GM18502 (cell line): ENCODE data around the gene INPP5D.
"Not testable (repeated sequence)": the region's sequence is repeated elsewhere in the genome, so short reads cannot be mapped to it uniquely, and the experiment has no call there.

Experiments
- ATAC-seq: cut with Tn5 transposase; IDR thresholded peaks from one replicate; pipeline ENCODE4 v1.9.1; 2021; ENCODE audit warnings: mild to moderate bottlenecking; ENCODE audit not compliant: unreplicated experiment, poor library complexity

Gene INPP5D

GRCh38 chr2:233051241-233052149, 8.6 kb upstream of the INPP5D start:
- ATAC-seq: no peak

GRCh38 chr2:233052517-233052916, 7.6 kb upstream of the INPP5D start:
- not testable (repeated sequence) for ATAC-seq

- no peak for ATAC-seq
These were observed 6.0 kb upstream of the INPP5D start for GRCh38 chr2:233053928-233054784.

DNA sequence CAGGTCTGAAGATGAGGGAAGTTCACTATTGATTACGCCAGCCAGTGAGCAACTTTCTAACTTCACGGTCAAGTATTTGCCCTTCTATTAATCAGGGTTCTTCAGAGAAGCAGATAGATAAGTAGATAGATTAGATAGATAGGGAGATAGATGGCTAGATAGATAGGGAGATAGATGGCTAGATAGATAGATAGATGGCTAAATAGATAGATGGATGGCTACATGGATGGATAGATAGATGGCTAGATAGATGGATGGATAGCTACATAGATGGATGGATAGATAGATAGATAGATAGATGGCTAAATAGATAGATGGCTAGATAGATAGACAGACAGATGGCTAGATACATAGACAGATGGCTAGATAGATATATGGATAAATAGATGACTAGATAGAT, 4.8 kb upstream of the INPP5D start:
- no peak for ATAC-seq

DNA sequence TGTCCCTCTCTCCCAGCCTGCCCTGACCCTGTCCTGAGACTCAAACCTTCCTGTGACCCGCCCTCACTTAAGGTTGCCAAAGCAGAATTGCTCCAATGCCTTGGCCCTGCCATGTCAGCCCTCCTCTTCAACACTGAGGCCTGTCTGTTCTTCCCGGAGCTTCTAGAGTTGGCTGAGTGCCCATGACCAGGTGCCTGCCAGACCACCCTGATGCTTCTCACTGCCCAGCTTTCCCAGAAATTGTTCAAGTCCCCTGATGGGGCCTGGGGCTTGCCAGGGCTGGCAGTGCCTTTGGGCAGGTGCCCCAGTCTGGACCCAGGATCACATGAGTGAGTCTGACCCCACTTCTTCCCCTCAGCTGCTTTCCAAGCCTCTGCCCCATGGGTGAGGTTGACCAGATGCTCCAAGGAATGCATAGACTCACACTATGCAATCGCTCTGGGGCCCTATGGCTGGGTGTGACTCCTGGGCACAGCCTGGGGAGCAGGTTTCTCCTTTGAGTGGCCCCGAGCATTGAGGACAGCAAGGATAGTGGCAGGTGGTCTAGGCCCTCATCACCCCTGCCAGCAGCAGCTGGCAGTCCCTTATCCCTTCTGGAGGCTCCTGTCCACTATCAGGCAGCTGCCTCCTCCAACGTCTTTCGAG, 3.1 kb upstream of the INPP5D start:
- ATAC-seq: no peak

DNA sequence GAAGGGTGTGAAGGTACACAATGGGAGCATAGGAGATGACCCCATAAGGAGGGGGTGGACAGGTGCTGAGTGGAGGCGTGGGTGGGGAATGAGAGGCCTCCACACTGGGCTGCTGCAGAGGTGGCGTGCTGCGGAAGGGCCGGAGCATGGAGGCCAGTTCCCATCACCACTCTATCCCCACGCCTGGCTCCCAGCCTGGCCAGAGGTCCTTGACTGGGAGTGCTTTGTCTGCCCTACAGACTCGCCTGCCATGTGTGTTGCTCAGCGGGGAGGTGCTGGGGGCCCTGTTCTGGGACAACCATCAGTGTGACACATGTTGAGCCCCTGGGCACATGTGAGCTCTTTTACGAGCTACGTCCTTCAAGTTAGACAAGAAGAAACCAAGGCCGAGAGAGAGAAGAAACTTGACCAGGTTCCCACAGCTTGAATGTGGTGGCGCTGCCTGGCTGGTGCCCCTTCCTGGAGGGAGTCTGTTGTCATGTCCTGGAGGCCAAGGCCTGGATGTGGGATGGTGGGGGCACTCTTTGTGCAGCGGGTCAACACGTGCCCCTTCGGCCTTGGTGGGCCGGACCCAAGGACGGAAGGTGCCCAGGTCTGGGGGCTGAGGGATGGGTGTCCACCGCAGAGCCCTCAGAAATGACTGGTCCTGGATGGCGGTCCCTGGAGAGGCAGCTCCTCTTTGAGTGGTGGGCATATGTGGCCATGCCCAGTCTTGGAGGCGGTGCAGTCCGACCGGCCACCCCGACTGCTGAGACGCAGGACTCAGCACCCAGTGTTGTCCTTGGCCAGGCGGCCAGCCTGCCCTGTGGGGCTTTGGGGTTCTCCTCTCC, 1.2 kb upstream of the INPP5D start:
- ATAC-seq: no peak

GRCh38 chr2:233059547-233059796, 670 bp upstream of the INPP5D start:
- no peak for ATAC-seq

DNA sequence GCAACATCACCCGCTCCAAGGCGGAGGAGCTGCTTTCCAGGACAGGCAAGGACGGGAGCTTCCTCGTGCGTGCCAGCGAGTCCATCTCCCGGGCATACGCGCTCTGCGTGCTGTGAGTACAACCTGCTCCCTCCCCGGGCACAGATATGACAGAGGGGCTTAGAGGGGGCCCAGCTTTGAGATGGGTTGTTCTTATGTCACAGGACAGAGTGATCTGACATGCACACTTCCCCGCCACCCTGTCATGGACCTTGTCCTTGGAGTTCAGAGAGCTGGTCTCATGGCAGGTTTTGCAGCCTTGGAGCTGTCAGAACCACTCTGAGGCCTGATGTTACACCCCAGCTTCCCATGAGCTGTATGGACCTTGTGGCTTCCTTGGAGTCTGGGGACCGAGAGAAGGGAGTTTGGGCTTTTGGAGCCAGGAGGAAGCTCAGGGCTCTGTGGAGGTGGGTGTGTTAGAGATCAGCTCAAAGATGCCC, 398 bp downstream of the INPP5D start:
- no peak for ATAC-seq

- ATAC-seq: peak; percentile 9
These were observed 943 bp downstream of the INPP5D start for GRCh38 chr2:233060980-233061590.

GRCh38 chr2:233061591-233062450, 1.7 kb downstream of the INPP5D start:
- peak; percentile 37 for ATAC-seq

- no peak for ATAC-seq
These were observed 2.3 kb downstream of the INPP5D start for GRCh38 chr2:233062451-233062850.

DNA sequence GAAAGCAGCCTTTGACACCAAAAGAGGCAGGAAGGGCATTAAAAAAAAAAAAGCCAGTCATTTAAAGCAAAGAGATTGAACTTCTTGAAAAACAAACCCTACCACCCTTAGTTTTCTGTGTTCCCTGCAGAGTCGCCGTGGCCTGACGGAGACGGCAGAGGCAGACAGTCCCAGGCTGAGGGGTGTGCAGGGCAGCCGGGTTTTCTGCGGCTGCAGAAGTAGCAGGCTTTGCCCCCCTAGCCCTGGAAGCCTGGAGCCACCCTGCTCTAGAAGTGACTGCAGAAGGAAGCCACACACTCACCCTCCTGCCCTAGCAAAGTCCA, 2.8 kb downstream of the INPP5D start:
- no peak for ATAC-seq

DNA sequence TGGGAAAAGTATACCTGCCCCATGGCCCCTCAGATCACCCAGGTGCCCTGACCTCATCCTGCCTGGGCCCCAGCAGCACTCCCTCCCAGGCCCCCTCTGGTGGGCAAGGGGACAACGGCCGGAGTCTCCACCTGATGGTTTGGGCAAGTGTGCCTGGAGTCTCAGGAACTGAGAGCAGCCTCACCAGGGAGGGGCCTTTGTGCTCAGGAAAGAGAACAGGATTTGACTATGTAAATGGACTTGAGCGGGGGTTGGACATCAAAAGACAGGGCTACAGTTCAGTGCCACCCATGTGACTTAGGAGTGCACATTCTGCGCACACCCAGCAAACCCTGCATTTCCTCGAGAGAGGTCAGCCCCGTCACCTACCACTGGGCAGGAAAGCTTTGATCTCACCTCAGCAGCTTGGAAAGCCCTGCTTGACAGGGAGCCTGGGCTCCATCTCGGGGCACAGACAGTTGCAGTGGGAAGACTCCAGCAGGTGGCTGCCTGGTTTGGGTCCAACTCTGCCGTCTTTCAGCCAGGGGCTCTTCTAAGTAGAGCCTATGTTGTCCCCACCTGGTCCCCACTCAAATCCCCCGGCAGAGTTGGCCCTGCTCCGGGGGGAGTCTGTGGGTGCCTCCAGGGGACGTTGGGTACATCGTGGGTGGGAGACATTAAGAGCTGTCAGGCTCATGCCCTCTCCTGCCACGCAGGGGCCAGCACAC, 3.3 kb downstream of the INPP5D start:
- ATAC-seq: peak; percentile 56

DNA sequence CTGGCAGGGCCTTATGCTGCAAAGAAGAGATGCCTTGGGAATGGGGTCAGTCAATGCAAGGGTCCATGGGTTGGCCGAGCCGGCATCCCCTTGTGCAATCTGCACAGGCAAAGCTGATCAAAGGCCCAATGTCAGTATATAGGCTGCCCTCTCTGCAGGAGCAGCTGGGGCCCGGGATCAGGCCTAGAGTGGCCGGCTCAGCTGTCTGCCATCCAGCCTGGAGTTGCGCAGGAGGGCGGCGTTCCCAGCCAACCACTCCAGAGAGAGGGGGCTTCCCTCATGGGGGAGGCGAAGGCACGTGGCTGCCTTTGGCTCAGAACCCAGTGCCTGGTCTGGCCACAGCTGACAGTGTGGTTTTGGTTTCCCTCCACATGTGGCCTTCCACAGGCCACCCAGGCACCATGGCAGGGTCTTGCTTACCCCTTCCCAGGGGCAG, 3.9 kb downstream of the INPP5D start:
- ATAC-seq: no peak

GRCh38 chr2:233064530-233065199, 4.5 kb downstream of the INPP5D start:
- no peak for ATAC-seq

DNA sequence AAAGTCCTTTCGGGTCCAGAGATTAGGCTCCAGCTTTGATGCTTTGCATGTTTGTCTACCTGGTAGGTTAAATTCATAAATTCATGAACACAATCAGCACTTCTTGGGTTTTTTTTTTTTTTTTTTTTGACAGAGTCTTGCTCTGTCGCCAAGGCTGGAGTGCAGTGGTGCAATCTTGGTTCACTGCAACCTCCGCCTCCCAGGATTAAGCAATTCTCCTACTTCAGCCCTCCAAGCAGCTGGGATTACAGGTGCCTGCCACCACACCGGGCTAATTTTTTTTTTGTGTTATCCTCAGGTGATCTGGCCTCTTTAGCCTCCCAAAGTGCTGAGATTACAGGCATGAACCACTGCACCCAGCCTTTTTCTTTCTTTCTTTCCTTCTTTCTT, 5.1 kb downstream of the INPP5D start:
- ATAC-seq: not testable (repeated sequence)

GRCh38 chr2:233065954-233066470, 5.9 kb downstream of the INPP5D start:
- no peak for ATAC-seq
